NCI-H1694 (cell line): ENCODE data around the gene HOMER2.

ENCODE experiments used
- DNase-seq: peaks from one replicate; lab custom pipeline; 2025; lab: John Stamatoyannopoulos, UW

The HOMER2 gene

GRCh38 chr15:82856397-82857170, 95.9 kb downstream of the HOMER2 start:
- DNase-seq, result no peak

DNA sequence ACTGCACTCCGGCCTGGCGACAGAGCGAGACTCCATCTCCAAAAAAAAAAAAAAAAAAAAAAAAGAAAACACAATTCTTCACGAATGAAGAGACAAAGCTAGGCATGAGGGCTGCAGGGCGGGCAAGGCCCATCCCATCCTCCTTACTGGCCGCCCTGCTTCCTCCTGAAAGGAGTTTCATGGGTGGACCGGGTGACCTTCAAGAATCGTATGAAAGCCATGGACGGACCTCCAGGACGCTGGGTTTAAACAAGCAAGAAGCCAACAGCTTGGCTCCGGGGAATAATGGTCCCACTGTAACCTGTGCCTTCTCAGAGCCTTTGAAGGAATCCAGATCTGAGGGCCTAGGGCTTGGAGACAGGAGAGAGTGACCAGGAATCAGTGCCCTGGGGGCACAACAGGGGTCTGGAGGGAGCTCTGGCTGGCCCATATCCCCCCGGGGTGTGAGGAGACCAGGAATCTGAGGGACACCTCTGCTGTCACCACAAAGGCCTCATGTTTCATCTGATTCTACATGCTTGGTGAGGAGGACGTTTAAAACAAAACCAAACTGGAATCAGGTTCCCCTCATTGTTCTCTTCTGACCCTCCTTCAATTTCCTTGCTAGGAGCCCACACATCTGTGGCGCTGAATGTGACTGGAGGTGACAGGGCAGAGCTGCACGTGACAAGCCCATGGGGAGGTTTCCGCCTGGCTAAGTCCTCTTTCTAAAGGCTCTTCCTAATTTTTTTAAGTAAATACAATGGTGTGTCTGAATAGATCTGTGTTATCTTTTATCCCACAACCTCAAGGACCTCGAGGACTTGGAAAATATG, 97.0 kb downstream of the HOMER2 start:
- DNase-seq, result no peak

- no peak for DNase-seq
Observed at GRCh38 chr15:82854554-82854953, 98.0 kb downstream of the HOMER2 start.

- DNase-seq, result no peak
Observed at GRCh38 chr15:82852941-82853561, 99.5 kb downstream of the HOMER2 start.

DNA sequence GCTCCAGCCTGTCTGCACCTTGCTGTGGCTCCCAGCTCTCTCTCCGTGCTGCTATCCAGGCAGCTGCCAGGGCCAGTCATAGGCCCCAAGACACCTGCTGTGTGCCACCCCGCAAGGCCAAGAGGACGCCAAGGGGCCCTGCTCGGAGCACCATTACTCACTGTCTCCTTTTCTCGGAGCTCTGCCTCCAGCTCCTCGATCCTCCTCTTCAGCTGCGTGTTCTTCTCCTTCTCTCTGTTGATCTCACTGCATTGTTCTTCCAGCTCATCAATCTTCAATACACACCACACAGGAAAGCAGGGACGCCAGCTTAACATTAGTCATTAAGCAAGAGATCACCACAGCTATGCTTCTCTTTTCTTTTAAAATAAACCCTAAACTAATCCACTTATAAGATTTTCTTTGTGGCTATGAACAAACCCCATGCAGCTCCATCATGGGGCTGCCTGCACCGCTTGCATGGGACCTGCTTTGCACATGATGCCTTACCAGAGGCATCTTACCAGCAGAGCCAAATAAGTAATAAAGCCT, 100.5 kb downstream of the HOMER2 start:
- no peak for DNase-seq

DNA sequence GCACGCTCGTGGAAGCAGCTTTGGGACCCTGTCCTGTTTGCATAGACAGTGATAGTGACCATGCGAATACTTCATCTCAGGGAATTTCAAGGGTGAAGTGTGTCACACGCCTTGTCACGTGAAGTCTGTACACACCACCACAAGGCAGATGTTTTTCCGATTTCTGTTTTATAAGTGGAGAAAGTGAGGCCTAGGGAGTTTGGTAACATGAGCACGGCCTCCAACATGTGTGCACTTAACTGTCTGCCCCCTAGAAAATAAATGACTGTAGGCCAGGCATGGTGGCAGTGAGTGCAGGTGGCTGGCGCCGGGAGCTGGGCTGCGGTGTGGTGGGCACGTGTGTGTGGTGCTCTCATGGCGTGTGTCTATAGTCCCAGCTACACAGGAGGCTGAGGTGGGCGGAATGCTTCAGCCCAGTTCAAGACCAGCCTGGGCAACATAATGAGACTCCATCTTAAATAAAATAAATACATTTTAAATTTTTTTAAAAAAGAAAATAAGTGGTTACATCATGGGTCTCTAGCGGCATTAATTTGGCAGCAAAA, 101.1 kb downstream of the HOMER2 start:
- DNase-seq, result no peak

- DNase-seq, result peak; percentile 75
Observed at GRCh38 chr15:82850731-82851130, 101.8 kb downstream of the HOMER2 start.

DNA sequence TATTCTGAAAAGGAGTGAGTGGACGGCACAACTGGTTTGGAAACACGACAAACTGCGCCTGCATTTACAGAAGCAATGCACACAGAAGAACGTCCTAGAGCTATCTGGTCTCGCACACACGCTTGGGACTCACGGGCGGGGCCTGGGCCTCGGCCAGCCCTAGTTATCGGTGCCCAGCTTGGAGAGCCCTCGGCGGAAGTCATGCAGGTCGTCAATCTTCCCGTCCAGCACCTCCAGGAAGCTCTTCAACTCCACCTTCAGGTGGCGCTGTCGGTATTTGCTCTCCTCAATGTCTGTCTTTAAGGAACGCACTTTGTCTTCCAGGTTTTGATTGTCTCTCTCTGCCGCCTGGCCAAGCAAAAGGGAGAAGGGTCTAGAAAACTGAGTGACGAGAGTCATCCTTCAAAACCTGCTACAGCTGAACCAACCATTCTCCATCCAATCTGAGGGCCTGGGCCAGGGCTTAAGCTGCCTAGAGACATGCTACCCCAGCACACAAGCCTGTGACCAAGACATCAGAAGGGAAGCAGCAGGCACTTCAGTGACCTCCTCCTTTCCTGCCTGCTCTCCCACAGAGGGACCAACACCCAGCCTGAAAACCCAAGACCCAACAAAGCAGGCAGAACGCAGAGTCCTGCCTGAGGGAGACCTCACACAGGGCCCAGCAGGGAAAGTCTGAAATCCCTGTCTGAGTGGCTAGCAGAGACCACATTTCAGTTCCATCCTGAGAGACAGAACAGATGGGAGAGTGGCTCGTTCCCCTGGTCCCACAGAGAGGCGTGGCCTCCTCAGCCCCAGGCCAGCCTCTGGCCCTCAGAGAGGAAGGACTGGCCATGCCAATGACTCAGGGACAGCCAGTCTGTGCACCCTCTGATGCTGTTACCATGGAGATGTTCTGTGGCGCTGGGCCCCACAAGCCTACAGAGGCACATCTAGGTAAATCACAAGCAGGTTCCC, 102.7 kb downstream of the HOMER2 start:
- peak; percentile 62 for DNase-seq

DNA sequence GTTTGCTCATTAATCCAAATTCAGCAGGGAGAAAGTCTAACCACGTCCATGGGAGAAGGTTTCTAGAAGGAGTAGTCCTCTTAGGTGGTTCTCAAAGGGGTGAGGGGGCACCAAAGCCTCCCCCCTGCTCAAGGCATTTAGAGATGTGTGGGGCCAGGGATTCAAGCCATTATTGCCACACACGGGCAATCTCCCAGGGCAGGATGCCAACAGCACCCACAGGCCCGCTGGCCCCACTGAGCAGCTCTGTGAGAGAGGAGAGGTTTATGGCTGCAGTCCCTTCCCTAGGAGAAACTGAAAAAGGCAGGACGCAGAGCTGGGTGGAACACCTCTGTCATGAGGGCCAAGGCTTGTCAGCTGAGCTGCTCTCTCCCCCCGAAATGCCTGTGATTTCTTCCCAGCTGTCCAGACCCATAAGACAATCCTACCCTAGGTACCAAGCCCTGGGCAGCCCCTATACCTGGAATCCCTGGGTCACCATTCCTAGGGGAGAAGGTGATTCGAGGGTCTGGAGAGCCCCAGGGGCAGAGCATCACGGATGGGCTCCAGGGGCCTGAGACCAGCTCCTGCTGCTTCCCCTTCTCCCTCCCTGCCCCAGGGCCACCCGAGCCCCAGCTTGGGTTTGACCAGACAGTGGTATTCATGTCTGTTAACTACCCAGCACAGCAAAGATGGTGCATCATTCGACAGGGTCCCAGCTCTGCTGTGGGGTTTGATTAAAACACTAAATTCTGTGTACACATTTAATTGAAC, 104.1 kb downstream of the HOMER2 start:
- DNase-seq, result no peak

DNA sequence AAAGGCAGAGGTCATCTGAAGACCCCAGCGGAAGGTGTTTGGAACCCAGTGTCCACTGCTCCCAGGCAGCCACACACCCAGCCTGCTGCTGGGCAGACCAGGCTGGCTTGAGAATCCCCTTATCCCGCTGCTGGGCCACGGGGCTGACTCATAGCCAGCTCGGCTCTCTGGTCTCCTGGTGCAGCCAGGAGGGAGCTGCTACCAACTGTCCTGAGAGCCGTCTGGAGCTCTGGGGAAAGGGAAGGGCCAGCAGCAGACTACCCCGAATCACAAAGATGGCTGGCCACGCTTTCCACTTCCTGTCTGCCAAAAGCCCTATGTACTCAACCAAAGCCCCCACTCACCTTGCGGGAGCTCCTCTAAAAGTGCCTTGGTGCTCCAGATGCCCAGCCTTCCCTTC, 104.8 kb downstream of the HOMER2 start:
- no peak for DNase-seq

DNA sequence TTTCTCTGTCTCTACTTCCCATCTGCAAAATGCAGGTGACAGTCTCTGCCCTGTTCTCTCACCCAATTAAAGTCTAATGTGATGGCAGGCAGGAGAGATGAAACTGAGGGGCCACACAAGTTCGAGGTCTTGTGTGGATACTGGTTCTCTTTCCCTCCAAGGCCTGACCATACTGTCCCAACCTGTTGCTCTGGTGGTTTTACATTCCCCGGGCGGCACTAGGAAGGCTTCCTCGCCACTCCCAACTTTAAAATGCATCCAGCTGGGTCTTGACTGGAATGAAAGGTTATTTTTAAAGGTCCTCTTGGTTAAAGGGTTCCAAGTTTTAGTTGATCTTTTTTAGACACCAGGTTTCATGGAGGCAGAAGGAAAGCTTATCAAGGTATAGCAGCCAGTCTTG, 105.9 kb downstream of the HOMER2 start:
- DNase-seq, result no peak

- no peak for DNase-seq
Observed at GRCh38 chr15:82845686-82846085, 106.8 kb downstream of the HOMER2 start.

- DNase-seq, result no peak
Observed at GRCh38 chr15:82843566-82843965, 109.0 kb downstream of the HOMER2 start.

DNA sequence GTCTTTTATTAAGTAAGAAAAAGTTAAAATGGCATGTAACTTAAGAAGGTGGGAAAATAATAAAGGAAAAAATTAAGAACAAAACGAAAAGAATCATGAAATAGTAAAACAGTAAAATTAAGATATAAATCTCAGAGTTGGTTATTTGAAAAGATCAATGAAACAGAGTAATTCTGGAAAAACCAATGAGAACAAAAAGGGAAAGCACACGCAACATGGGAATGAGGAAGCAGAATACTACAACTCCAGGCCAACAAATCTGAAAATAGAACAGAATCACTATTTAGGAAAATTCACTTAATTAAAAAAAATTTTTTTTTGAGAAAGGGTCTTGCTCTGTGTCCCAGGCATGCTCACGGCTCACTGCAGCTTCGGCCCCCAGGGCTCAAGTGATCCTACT, 112.4 kb downstream of the HOMER2 start:
- no peak for DNase-seq

DNA sequence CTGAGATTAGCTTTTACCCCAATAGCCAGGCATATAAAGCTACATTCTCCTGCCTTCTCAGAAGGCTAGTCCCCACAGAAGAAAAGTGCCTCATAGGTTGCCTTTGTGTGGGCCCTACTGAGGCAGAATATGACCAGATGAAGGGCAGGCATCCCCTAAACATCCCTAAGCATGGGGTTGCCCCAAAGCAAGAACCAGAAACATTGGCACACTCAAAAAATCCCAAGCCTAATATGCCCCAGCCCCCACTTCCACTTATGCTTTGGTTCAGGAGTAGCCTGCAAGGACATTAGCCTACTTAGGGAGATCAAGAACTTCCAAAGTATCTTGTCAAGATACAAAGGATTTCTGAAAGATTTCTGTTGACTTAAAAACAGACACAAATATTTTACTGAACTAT, 113.4 kb downstream of the HOMER2 start:
- DNase-seq, result no peak

GRCh38 chr15:82838096-82838735, 114.3 kb downstream of the HOMER2 start:
- no peak for DNase-seq

- no peak for DNase-seq
Observed at GRCh38 chr15:82835391-82835917, 117.1 kb downstream of the HOMER2 start.

- DNase-seq, result no peak
Observed at GRCh38 chr15:82833362-82833682, 119.2 kb downstream of the HOMER2 start.

DNA sequence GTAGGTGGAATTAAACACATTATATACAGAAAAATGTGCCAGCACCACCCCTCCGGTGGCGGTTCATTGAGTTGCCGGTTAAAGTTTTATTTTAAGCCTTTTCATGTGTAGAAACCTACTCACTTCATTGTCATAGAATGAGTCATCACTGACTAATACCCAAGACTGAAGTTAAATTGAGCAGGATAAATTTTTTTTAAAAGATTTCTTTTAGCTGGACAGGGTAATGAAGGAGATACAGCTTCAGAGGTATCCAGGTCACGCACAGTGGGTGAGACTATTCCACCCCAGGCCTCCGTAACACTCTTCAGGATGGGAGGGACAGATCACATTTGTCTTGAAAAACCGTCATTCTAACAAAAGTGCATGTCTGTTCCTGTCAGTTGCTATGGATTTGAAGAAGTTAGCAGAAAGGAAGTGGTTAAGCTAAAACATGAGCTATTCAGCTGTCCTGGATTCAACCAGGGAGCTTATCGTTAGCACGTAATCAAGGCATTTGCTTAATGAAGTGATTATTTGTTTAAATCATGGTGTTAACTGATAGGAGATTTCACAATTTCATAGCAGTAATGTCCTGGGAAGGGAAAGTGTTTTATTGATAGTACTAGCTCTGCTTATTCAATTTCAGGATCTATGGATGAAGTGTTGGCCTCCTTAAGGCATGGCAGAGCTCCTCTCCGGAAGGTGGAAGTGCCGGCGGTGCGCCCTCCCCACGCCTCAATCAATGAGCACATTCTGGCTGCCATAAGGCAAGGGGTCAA, 119.7 kb downstream of the HOMER2 start:
- DNase-seq, result no peak
